Skeletal muscle cell (primary cell): ENCODE results near the gene UBN2.
"Not testable (repeated sequence)": the region's sequence is repeated elsewhere in the genome, so short reads cannot be mapped to it uniquely, and the experiment has no call there.

Experiments used
- DNase-seq: peaks from one replicate; pipeline ENCODE4 v3.0.0-alpha.2; 2010; ENCODE audit warnings: low read depth
- H3K4me3 ChIP-seq: 2 replicates; pipeline ENCODE4 v1.5.1; 2011; ENCODE audit warnings: low read depth, mild to moderate bottlenecking, control low read depth, low read length, moderate library complexity

UBN2 gene

DNA sequence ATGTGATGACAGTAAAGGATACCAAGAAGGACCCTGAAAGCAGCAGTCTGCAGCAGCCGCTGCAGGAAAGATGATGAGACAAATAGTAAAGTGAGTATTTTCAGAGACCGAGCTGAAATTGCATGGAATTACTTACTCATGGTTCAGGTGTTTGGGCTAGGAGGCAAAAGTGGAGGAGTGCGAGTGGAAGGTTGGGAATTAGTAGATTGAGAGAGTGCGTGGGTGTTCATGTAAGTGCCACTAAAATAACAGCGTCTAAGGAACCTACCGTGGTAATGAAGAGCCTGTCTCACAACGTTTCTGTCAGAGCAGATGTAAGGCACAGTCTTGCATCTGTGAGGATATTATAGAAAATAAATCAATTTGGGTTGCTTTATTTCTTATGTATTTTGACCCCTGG, 61.8 kb downstream of the UBN2 start:
- H3K4me3 ChIP-seq, result no peak overlapping the region
- DNase-seq, result no peak

DNA sequence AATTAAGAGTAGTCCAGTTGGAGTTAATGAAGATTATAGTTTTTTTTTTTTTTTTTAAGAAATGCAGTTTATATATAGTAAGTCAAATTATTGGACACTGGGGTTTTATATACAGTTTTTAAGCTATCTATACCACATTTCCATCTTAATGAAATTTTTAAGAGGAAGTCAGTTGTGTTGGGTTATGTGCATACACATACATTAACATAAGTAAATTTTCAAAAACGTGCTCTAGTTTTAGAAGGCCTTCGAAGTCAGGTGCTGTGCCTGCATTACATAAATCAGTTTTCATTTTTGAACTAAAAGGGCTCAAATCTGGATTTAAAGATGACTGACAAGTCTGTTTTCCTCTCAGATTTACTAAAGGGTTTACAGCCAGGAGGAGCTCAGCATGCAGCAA, 62.5 kb downstream of the UBN2 start:
- DNase-seq, result no peak
- no peak overlapping the region for H3K4me3 ChIP-seq

DNA sequence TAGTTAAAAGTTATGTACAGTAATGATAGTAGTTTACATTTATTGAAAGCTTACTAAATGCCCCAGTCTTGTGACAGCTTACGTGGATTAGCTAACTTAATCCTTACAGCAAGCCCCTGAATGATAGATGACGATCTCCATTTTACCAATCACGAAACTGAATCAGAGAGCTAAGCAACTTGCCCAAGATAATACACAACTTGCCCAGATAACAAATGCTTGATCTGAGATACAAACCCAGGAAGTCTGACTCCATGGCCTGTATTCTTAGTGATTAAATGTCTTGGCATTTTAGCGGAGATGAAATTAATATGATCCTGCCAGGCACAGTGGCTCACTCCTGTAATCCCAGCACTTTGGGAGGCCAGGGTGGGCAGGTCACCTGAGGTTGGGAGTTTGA, 63.2 kb downstream of the UBN2 start:
- H3K4me3 ChIP-seq, result no peak overlapping the region
- no peak for DNase-seq

DNA sequence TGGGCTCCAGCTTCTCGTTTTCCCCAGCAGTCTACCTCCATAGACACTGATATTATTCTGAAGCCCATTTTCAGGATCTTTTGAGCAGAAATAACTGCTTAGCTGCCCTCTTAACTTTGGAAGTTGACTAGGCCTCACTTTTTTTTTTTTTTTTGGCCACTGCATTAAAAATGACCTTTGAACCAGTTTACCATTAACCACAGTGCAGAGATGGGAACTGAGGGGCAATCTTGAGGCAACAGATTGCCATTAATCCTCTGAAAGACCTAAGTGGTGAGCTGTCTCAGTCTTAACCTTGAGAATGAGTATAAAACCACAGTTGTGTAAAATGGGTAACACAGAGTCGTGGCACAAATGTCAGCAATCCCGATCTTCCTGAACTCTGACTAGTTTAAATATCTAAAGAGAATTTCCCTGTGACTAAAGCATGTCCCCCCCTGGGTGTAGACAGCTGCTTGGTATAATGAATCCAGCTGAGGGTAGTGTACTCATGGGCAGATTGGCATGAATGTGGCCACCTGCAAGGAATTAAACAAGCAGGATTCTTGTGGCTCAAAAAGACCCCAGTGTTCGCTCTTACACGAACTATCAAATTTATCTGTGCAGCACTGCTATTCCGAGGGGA, 64.0 kb downstream of the UBN2 start:
- no peak overlapping the region for H3K4me3 ChIP-seq
- DNase-seq, result no peak

DNA sequence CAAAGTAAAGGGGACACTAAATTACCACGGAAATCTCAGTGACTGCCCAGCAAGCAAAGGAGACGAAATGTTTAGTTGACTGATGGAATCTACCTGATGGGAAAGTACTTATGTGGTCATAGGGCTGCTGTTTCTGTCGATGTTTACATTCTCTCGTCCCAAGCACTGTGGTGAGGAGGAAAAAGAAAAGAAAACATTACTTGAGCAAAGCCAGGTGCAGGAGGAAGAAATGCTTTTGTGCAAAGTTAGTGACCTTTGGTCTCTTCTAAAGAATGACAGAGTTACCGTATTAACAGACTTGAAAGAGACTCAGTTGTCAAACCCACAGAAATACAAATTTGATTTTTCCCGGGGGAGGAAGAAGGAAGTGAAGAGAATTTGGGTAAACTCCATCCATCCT, 66.8 kb downstream of the UBN2 start:
- DNase-seq, result no peak
- H3K4me3 ChIP-seq, result no peak overlapping the region

DNA sequence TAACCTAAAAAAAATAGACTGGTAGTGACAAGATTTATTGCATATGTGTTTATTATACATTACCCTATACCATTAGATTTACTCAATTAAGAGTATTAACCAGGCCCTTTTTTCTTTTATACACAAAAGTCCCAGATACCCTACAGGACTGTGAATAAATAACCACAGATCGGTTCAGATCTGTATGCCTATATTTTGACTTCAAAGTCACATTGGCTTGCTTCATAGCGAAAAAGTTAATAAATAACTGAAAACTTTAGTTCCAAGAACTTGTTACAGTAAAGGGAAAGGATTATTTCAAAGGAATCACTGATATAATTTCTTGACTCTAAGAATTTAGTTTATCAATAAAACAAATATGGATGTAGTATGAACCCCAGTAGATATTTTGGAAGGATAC, 68.3 kb downstream of the UBN2 start:
- H3K4me3 ChIP-seq, result no peak overlapping the region
- DNase-seq, result no peak

DNA sequence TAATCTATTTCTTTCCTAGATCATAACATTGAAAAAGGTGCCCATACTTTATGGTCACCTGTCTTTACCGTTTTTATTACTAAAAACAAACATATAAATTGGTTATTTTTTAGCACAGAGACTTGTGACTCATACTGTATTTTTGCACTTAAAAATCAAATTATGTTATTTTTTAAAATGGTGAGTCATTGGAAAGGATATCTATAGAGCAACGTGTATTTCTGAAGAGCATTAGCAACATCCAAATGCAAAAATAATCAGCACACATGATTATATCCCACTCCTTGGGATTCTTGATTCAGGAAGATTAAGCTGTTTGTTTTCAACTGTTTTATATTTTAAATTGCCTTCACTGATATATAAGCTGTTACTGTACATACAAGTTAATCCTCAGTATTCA, 69.4 kb downstream of the UBN2 start:
- no peak overlapping the region for H3K4me3 ChIP-seq
- no peak for DNase-seq

DNA sequence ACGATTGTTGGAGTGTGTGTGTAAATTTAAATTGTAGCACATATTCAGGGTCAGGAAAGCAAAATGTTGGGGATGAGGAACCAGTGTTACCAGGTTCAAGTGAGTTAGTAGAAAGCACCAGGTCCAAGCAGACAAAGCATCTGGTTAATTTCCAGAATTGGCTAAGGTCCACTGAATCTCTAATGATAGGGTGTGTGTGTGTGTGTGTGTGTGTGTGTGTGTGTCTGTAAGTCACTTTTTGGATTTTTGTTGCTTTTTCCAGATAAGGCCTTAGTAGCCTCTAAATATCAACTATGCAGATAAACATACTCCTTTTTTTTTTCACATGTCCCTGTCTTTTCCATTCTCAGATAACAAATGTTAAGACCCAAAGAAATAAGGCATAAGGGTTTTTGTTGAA, 73.5 kb downstream of the UBN2 start:
- H3K4me3 ChIP-seq, result no peak overlapping the region
- DNase-seq, result no peak

DNA sequence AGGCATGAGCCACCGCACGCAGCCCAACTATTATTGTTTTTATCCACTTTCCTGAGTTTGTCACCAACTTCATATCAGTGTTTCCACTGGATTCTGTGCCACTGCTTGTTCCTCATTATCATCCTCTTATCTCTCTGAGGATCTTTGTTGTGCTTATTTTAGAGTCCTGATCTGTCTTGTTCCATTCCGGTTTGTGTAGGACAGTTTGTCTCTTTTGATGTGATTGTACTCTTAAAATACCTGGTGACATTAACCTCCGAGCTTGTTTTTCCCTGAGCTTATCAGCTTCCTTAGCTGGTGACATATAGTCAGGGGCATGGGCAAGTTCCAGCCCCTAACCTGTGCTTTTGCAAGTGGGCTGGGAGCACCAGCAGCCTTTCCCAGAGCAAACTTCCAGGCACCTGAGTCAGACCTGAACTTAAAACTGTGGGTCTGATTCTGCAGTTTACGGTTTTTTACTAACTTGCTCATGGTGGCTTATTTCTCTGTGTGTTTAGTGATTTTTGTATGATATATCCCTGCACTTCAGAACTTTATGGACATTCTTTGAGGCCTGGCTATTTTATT, 87.0 kb downstream of the UBN2 start:
- no peak overlapping the region for H3K4me3 ChIP-seq
- DNase-seq, result no peak

DNA sequence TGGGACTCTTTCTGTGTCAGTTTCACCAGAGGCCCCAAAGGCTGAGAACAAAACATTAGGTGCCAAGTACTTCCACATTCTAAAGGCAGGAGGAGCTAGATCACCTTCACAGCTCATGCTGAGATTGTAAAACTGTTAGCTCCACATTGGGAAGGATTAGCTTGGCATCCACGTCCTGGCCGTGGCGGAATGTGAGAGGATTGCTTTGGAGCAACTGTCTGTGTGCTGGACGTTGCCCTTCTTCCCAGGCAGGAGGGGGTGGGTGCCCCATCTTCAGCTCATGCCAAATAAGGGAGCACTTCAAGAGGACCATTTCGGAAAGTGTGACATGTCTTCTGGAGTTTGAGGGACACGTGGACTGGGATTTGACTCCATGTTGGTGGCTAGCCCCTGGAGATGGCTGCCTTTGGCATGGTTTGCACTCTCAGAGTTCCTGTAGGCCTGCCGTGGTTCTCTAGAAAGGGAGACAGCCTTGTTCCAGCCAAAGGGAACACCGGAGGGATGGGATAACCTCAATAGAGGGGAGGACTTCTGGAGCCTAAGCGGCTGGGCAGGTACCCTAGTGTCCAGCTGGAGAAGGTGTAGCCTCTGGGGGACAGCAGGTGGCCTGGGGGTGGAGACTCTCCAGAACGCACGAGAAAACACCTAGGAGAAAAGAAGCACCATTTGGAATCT, 90.2 kb downstream of the UBN2 start:
- DNase-seq, result peak; percentile 15
- no peak overlapping the region for H3K4me3 ChIP-seq

DNA sequence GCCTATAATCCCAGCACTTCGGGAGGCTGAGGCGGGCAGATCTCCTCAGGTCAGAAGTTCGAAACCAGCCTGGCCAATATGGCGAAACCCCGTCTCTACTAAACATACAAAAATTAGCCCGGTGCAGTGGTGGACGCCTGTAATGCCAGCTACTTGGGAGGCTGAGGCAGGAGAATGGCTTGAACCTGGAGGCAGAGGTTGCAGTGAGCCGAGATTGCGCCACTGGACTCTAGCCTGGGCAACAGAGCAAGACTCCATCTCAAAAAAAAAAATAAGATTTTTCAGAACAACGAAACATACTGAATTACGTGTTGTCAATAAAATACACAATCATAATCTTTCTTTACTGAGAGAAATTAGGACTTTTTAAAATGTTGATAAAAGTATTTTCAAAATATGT, 93.7 kb downstream of the UBN2 start:
- not testable (repeated sequence) for H3K4me3 ChIP-seq, DNase-seq

DNA sequence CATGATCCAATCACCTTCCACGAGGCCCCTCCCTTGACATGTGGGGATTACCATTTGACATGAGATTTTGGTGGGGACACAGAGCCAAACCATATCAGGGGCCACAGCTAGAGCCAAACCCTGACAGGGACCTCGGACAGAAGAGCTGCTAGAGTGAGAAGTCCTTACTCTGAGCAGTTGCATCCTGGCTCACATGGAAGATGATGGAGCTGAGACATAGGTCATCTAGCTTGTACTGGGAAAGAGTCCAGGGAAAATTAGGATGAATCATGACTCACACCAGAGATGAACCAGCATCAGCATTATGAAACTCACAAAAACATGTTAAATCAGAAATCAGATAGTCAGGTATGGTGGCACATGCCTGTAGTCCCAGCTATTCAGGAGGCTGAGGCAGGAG, 97.3 kb downstream of the UBN2 start:
- DNase-seq, result peak; percentile 75

DNA sequence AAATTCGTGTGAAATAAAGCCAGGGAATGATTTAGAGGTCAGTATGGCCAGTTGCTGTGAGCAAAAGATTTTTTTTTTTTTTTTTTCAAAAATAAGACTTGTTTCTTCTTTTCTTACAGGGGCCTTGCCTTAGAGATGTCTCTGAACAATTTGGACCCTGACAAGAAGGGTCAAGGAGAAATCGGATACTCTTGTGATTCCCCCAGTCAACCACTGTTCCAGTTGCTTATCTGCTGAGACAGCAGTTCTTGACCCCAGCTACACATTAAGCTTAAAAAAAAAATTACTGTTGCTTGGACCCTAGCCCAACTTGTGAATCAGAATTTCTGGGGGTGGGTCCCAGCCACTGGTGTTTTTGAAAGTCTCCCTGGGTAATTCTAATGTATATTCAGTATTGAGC, 98.1 kb downstream of the UBN2 start:
- DNase-seq, result no peak
- H3K4me3 ChIP-seq, result no peak overlapping the region

More for the DNA sequence above, 97.3 kb downstream of the UBN2 start:
- no peak overlapping the region for H3K4me3 ChIP-seq

DNA sequence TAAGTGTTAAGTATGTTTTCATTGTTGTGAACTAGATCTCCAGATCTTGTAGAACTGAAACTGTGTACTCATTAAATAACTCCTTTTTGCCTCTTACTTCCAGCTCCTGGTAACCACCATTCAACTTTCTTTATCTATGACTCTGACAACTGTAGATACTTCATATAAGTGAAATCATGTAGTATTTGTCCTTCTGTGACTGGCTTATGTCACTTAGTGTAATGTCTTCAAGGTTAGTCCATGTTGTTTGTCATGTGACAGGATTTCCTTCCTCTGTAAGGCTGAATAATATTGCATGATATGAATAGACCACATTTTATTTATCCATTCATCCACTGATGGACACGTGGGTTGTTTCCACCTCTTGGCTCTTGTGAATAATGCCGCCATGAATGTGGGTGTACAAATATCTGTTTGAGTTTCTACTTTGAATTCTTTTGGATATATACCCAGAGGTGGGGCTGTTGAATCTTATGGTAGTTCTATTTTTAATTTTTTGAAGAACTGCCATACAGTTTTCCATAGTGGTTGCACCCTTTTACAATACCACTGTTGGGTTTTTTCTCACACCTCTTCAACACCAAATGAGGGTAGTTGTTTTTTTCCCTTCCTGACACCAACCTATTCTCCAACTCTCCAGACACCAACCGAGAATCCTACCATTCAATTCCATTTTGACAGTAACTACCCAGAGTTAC, 99.4 kb downstream of the UBN2 start:
- DNase-seq, result no peak

DNA sequence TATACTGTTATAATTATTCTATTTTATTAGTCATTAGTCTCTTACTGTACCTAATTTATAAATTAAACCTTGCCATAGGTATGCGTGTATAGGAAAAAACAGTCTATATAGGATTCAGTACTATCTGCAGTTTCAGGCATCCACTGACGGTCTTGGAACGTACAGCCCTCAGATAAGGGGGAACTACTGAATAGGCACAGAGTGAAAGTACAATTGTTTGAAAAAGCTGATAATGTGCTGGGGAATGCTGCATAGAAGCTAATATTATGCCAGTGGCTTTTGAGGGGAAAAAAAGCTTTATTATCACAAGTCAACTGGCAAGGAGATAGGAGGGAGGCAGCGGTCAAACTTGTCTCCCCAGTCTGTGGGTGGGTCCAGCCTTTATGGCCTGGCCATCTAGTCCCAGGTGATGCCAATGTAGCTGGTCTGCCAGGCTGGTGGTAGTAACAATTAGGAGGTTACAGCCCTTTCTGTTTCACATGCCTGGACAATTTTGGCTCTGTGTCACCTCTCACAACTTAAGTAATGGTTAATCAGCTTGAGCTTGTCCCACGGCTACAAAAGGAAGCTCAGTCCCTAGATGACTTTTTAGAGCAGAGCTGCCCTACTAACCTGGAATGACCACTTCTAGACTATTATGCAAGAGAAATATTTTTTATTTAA, 101.8 kb downstream of the UBN2 start:
- DNase-seq, result no peak

More for the DNA sequence above, 99.4 kb downstream of the UBN2 start:
- H3K4me3 ChIP-seq, result no peak overlapping the region

DNA sequence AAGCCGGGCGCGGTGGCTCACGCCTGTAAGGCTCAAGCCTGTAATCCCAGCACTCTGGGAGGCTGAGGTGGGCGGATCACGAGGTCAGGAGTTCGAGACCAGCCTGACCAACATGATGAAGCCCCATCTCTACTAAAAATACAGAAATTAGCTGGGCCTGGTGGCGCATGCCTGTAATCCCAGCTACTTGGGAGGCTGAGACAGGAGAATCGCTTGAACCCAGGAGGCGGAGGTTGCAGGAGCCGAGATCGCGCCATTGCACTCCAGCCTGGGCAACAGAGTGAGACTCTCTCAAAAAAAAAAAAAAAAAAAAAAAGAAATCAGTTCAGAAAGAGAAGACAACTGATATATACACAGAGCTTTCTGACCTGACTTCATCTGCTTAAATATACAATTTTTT, 102.4 kb downstream of the UBN2 start:
- DNase-seq, H3K4me3 ChIP-seq: not testable (repeated sequence)

More for the DNA sequence above, 101.8 kb downstream of the UBN2 start:
- H3K4me3 ChIP-seq, result no peak overlapping the region

DNA sequence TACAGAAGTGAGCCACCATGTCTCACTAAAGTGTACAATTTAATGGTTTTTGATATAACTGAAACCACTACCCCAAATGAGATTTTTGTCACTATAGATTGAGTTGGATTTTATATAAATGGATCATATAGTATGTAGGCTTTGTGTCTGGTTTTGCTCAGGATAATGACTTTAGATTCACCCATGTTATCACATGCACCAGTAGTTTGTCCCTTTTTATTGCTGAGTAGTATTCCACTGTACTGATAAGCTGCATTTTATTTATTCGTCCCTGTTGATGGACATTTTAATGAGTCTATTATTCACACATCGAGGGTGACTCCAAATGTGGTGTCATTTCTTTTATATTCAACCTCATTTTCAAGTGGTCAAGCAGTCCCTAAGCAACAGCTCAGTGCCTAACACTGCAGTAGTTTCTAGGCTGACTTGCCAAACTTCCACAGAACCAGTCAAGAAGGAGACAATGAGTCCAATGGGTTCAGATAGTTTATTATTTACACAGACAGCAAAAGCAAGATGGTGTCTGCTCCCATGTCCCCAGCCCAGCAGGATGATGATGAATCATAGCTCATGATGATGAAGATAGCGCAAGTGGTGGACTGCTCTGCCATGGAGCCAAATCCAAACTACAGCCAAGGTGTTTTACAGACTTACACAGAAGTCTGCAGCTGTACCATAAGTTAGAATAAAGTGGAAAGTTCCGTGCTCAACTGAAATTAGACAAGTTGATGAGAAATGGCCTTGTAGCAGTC, 103.5 kb downstream of the UBN2 start:
- no peak overlapping the region for H3K4me3 ChIP-seq
- no peak for DNase-seq

DNA sequence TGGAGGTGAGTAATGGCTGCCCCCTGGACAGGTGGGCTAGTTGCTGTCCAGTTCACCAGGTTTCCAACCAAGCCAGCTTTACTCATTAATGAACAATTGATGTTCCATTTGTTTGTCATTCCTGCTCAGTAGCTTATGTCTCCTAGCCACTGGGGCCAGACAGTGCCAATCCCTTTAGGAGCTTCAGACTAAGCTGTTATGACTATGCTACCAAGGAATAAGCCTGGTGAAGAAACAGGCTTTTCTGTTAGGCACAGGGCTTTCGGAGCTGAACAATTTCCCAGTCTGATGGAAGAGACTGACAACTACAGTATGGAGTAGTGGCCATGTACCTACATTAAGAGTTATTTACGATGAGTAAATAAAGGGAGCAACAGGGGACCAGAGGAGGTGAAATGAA, 108.0 kb downstream of the UBN2 start:
- DNase-seq, result no peak
- H3K4me3 ChIP-seq, result no peak overlapping the region

DNA sequence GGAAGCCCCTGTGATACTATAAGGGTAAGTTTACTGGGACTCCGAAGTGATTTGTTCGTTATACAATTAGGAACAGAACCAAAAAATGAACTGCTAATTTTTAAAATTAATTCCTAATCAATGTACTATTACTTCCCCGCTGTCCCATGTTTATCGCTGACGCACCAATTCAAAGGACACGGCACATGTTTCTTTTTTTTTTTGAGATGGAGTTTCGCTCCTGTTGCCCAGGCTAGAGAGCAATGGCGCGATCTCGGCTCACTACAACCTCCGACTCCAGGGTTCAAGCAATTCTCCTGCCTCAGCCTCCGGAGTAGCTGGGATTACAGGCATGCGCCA, 108.6 kb downstream of the UBN2 start:
- H3K4me3 ChIP-seq, result peak overlapping the region; percentile 95
- no peak for DNase-seq
